Activated CD4-positive, alpha-beta T cell treated with anti-CD3 and anti-CD28 coated beads, Interleukin-2, amount 10 ng/mL, durations not matched to agents 7 days and 5 days (primary cell): Measurements from ENCODE around the gene HBM. TPM values are rescaled to one million over a fixed set of nuclear protein-coding genes. Genes with fewer than 3 reads are reported as not detected.

Experiments used
- total RNA-seq, 2 experiments: library from RNA; stranded (reverse); gene quantifications; one replicate each; pipeline ENCODE4 v1.2.3, GENCODE V29; 2021

The HBM gene
- total RNA-seq, 2 experiments from 2014 or later: not detected

Other genes with a start within 250 kb of the HBM start
- gene POLR3K, start 112.4 kb upstream of the HBM start, total RNA-seq: 10 to 100 TPM; 31.5 to 35.8 TPM
- 10 to 100 TPM; 41.1 to 45.6 TPM for gene SNRNP25, start 112.2 kb upstream of the HBM start, total RNA-seq
- under 1 TPM in 1 of 2 experiments, not detected in 1; 0.10 TPM for gene RHBDF1, start 93.3 kb upstream of the HBM start, total RNA-seq
- 10 to 100 TPM; 47.2 to 52.6 TPM for gene MPG, start 87.8 kb upstream of the HBM start, total RNA-seq
- 10 to 100 TPM; 37.7 to 38.9 TPM for gene NPRL3, start 27.3 kb upstream of the HBM start, total RNA-seq
- gene HBZ, start 13.3 kb upstream of the HBM start, total RNA-seq: not detected
- gene HBA2, start 6.9 kb downstream of the HBM start, total RNA-seq: under 1 TPM in 1 of 2 experiments, not detected in 1; 0.40 TPM
- not detected for gene HBA1, start 10.7 kb downstream of the HBM start, total RNA-seq
- not detected for gene HBQ1, start 14.5 kb downstream of the HBM start, total RNA-seq
- 10 to 100 TPM; 52.6 to 53.7 TPM for gene LUC7L, start 63.5 kb downstream of the HBM start, total RNA-seq
- 10 to 100 TPM; 16.0 to 19.6 TPM for gene FAM234A, start 68.8 kb downstream of the HBM start, total RNA-seq
- not detected for gene RGS11, start 110.0 kb downstream of the HBM start, total RNA-seq
- not detected for gene ARHGDIG, start 114.6 kb downstream of the HBM start, total RNA-seq
- not detected for gene PDIA2, start 117.2 kb downstream of the HBM start, total RNA-seq
- gene AXIN1, start 186.7 kb downstream of the HBM start, total RNA-seq: 10 to 100 TPM; 25.5 to 30.6 TPM
- gene MRPL28, start 204.6 kb downstream of the HBM start, total RNA-seq: 10 to 100 TPM; 78.4 to 80.0 TPM
- gene PGAP6, start 216.0 kb downstream of the HBM start, total RNA-seq: 10 to 100 TPM; 85.2 to 99.2 TPM
- gene NME4, start 231.2 kb downstream of the HBM start, total RNA-seq: 10 to 100 TPM; 27.0 to 30.9 TPM
- gene DECR2, start 235.9 kb downstream of the HBM start, total RNA-seq: 1 to 10 TPM; 5.3 to 6.9 TPM